Testis (tissue), 3 donors: Measurements from ENCODE around the gene NEU2. TPM values are rescaled to one million over a fixed set of nuclear protein-coding genes. Genes with fewer than 3 reads are reported as not detected.
A peak's percentile ranks its signal among the peaks of the same experiment; 100 is the strongest.
"Not testable (repeated sequence)": the region's sequence is repeated elsewhere in the genome, so short reads cannot be mapped to it uniquely, and the experiment has no call there.

ENCODE experiments used
- DNase-seq: peaks from one replicate; pipeline ENCODE4 v3.0.0-alpha.2; 2019
- H3K27ac ChIP-seq, 2 donors: fragments of 200-600 bp; sonication (generic); one replicate each; pipeline ENCODE4 v1.5.1; 2019
- H3K27me3 ChIP-seq: fragments of 200-600 bp; sonication (generic); one replicate; pipeline ENCODE4 v1.5.1; 2019
- H3K36me3 ChIP-seq: fragments of 200-600 bp; sonication (generic); one replicate; pipeline ENCODE4 v1.5.1; 2017; ENCODE audit warnings: low read depth; ENCODE audit errors: missing control alignments
- H3K4me1 ChIP-seq: fragments of 200-600 bp; sonication (generic); one replicate; pipeline ENCODE4 v1.5.1; 2019
- H3K4me3 ChIP-seq, 2 donors: fragments of 200-600 bp; sonication (generic); one replicate each; pipeline ENCODE4 v1.5.1; 2017 to 2019
- H3K9me3 ChIP-seq: fragments of 200-600 bp; sonication (generic); one replicate; pipeline ENCODE4 v1.5.1; 2017
- CTCF ChIP-seq, 3 experiments: fragments of 450-650 bp in 2 of 3; fragments of 200-600 bp in 1 of 3; sonication (generic) in 1 of 3; IDR thresholded peaks; one replicate each; pipeline ENCODE4 v1.5.1; 2016 to 2019; ENCODE audit warnings: antibody characterized with exemption in 3 of 3, mild to moderate bottlenecking in 2 of 3, moderate library complexity in 1 of 3
- POLR2A ChIP-seq: fragments of 450-650 bp; IDR thresholded peaks from one replicate; pipeline ENCODE4 v1.6.1; 2017; ENCODE audit warnings: antibody characterized with exemption, mild to moderate bottlenecking, moderate library complexity
- WGBS, 2 donors: methylation state at CpG; one replicate each; pipeline ENCODE4 v1.1.5; 2018; 5-methylcytosine and 5-hydroxymethylcytosine counted together
- intact Hi-C: fragments of 100-400 bp; cut with DNase I; formaldehyde crosslinking; loops from one replicate; pipeline ENCODE4 v1.15.1; 2023; ENCODE audit warnings: low total_unique reads
- polyA plus RNA-seq: library from polyadenylated mRNA; stranded (reverse); fragments of 350-450 nt; fragmentation: Illumina TruSeq; extraction: RNeasy Lipid Tissue Mini Kit (QIAGEN cat#74804); gene quantifications from one replicate; pipeline ENCODE4 v1.2.3, GENCODE V29; 2014; ENCODE audit warnings: low read depth, low replicate concordance; ENCODE audit not compliant: insufficient read depth
- total RNA-seq, 2 donors: library from RNA; depleted of rRNA; stranded (reverse); fragments of >200 nt; gene quantifications; one replicate each; pipeline ENCODE4 v1.2.3, GENCODE V29; 2016

The NEU2 gene
- total and polyA plus RNA-seq, 3 donors from 2014 or later: not detected

DNA sequence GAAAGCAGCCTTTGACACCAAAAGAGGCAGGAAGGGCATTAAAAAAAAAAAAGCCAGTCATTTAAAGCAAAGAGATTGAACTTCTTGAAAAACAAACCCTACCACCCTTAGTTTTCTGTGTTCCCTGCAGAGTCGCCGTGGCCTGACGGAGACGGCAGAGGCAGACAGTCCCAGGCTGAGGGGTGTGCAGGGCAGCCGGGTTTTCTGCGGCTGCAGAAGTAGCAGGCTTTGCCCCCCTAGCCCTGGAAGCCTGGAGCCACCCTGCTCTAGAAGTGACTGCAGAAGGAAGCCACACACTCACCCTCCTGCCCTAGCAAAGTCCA, 30.4 kb downstream of the NEU2 start:
- Histone ChIP-seq H3K36me3 (no peaks in the 10 kb centered on the region), H3K4me1 (peaks cover 11% of the 10 kb centered on the region), H3K9me3 (no peaks in the 10 kb centered on the region), H3K27ac (no peak overlapping the region), H3K4me3 (no peak overlapping the region), H3K27me3 (no peaks in the 10 kb centered on the region)
- no peak for TF ChIP-seq POLR2A
- no peak for TF ChIP-seq CTCF (IDR thresholded peaks at IDR 0.05)
- DNase-seq: no peak
- WGBS, 2 donors: 75 to 86% methylated on average over 6 of the region's 6 CpGs
- intact Hi-C loops: no loop called here

GRCh38 chr2:233063269-233063975, 30.9 kb downstream of the NEU2 start:
- no peaks in the 10 kb centered on the region for H3K27me3 ChIP-seq
- 83 to 84% methylated on average over 5 to 13 of the region's 13 CpGs for WGBS, 2 donors
- no peak for TF ChIP-seq POLR2A
- no peak for TF ChIP-seq CTCF (IDR thresholded peaks at IDR 0.05)
- peak; percentile 12 for DNase-seq
- H3K36me3 ChIP-seq: no peaks in the 10 kb centered on the region
- intact Hi-C loops: no loop called here
- peaks cover 11% of the 10 kb centered on the region for H3K4me1 ChIP-seq
- H3K4me3 ChIP-seq: no peak overlapping the region
- no peaks in the 10 kb centered on the region for H3K9me3 ChIP-seq
- H3K27ac ChIP-seq: no peak overlapping the region

DNA sequence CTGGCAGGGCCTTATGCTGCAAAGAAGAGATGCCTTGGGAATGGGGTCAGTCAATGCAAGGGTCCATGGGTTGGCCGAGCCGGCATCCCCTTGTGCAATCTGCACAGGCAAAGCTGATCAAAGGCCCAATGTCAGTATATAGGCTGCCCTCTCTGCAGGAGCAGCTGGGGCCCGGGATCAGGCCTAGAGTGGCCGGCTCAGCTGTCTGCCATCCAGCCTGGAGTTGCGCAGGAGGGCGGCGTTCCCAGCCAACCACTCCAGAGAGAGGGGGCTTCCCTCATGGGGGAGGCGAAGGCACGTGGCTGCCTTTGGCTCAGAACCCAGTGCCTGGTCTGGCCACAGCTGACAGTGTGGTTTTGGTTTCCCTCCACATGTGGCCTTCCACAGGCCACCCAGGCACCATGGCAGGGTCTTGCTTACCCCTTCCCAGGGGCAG, 31.5 kb downstream of the NEU2 start:
- Histone ChIP-seq H3K9me3 (no peaks in the 10 kb centered on the region), H3K4me3 (no peak overlapping the region), H3K27me3 (no peaks in the 10 kb centered on the region), H3K4me1 (peaks cover 11% of the 10 kb centered on the region), H3K36me3 (no peaks in the 10 kb centered on the region), H3K27ac (no peak overlapping the region)
- intact Hi-C loops: no loop called here
- peak; percentile 6 for DNase-seq
- TF ChIP-seq POLR2A (no peak), CTCF (IDR thresholded peaks at IDR 0.05) (no peak)
- WGBS, 2 donors: 87% methylated on average over 9 of the region's 9 CpGs; no CpG with 5 or more reads in 1 of the 2 donors

DNA sequence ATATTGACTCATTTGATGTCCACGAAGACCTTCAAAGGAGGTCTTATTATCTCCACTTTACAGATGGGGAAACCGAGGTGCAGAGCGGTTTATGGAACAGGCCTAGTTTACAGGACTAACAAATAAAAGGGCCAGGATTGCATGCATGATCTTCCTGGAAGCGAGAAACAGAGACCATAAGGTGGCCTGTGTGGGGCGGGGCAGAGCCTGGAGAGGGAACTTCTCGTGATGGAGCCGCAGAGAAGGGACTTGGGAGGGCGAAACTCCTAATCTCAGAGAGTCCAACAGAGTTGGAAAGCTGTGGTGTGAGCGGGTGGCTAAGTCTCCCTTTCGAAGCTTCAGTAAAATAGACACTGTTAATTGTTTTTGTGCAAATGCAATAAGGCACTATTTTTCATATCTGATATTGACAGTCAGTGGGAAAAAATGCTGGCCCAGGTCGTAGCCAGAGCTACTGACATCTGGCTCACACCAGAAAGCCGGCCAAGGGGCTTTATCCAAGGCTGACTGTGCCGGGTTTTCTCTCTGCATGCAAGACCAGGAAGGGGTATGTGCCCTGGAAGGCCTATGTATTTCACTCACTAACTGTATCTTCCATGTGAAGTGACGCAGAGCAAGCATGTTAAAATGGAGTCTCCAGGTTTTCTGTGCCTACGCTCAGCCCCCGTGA, 32.2 kb downstream of the NEU2 start:
- peaks cover 11% of the 10 kb centered on the region for H3K4me1 ChIP-seq
- peak; percentile 7 for DNase-seq
- H3K4me3 ChIP-seq: no peak overlapping the region
- intact Hi-C loops: no loop called here
- TF ChIP-seq POLR2A (no peak), CTCF (IDR thresholded peaks at IDR 0.05) (no peak)
- H3K36me3 ChIP-seq: no peaks in the 10 kb centered on the region
- 82 to 93% methylated on average over 15 to 16 of the region's 16 CpGs for WGBS, 2 donors
- no peaks in the 10 kb centered on the region for H3K27me3 ChIP-seq
- H3K27ac ChIP-seq: no peak overlapping the region
- H3K9me3 ChIP-seq: no peaks in the 10 kb centered on the region

DNA sequence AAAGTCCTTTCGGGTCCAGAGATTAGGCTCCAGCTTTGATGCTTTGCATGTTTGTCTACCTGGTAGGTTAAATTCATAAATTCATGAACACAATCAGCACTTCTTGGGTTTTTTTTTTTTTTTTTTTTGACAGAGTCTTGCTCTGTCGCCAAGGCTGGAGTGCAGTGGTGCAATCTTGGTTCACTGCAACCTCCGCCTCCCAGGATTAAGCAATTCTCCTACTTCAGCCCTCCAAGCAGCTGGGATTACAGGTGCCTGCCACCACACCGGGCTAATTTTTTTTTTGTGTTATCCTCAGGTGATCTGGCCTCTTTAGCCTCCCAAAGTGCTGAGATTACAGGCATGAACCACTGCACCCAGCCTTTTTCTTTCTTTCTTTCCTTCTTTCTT, 32.7 kb downstream of the NEU2 start:
- DNase-seq, H3K9me3 ChIP-seq, H3K27ac ChIP-seq, H3K27me3 ChIP-seq, H3K36me3 ChIP-seq, H3K4me3 ChIP-seq, intact Hi-C loops: not testable (repeated sequence)
- WGBS, 2 donors: 83 to 90% methylated on average over 4 of the region's 4 CpGs
- peaks cover 11% of the 10 kb centered on the region for H3K4me1 ChIP-seq
